ENCODE measurements around the gene THRSP.
"Not testable (repeated sequence)": the region's sequence is repeated elsewhere in the genome, so short reads cannot be mapped to it uniquely, and the experiment has no call there.

Gene THRSP

GRCh38 chr11:78054971-78055370 lies 8.7 kb upstream of the THRSP start:
- ChIA-PET CTCF (interaction anchor here (3.3 kb wide), 1 partner anchor 9 kb away, joined by 15 read pairs; no protein-coding TSS in a partner anchor), POLR2A (no interaction called here)
- Histone ChIP-seq H3K9me3 (ENCODE audit: control extremely low read depth in 1 of 5, control insufficient read depth in 4 of 5, insufficient read depth in 2 of 5, low read depth in 1 of 5, low read length in 4 of 5) (no peaks in the 10 kb centered on the region), H3K4me3 (ENCODE audit: control insufficient read depth in 1 of 7, extremely low read depth in 1 of 7, insufficient read depth in 4 of 7, low read depth in 2 of 7, low read length in 6 of 7) (no peak overlapping the region), H3K27me3 (replicated peaks in 2 of 5; ENCODE audit: control insufficient read depth in 4 of 5, insufficient read depth in 5 of 5, low read length in 4 of 5) (no peaks in the 10 kb centered on the region), H3K36me3 (ENCODE audit: control insufficient read depth in 4 of 4, insufficient read depth in 4 of 4, low read length in 3 of 4) (no peaks in the 10 kb centered on the region), H3K27ac (ENCODE audit: insufficient read depth in 1 of 2, low read depth in 1 of 2, low read length in 2 of 2, poor library complexity in 1 of 2, severe bottlenecking in 2 of 2) (no peak overlapping the region), H3K4me1 (ENCODE audit: control extremely low read depth in 1 of 4, control insufficient read depth in 4 of 4, insufficient read depth in 4 of 4, low read length in 3 of 4) (peaks cover 0 to 14% (median 4%) of the 10 kb centered on the region in 4 experiments)
- no peak for DNase-seq
- 95% methylated on average over 4 of the region's 4 CpGs for WGBS (ENCODE audit: insufficient coverage)

GRCh38 chr11:78056093-78056492 lies 7.6 kb upstream of the THRSP start:
- no peaks in the 10 kb centered on the region for H3K27me3 ChIP-seq (replicated peaks in 2 of 5; ENCODE audit: control insufficient read depth in 4 of 5, insufficient read depth in 5 of 5, low read length in 4 of 5)
- no peaks in the 10 kb centered on the region for H3K36me3 ChIP-seq (ENCODE audit: control insufficient read depth in 4 of 4, insufficient read depth in 4 of 4, low read length in 3 of 4)
- WGBS (ENCODE audit: insufficient coverage) = 92% methylated on average over 2 of the region's 3 CpGs
- no peak overlapping the region for H3K27ac ChIP-seq (ENCODE audit: insufficient read depth in 1 of 2, low read depth in 1 of 2, low read length in 2 of 2, poor library complexity in 1 of 2, severe bottlenecking in 2 of 2)
- ChIA-PET POLR2A (no interaction called here), CTCF (interaction anchor here (3.3 kb wide), 1 partner anchor 10 kb away, joined by 15 read pairs; no protein-coding TSS in a partner anchor)
- no peak overlapping the region for H3K4me3 ChIP-seq (ENCODE audit: control insufficient read depth in 1 of 7, extremely low read depth in 1 of 7, insufficient read depth in 4 of 7, low read depth in 2 of 7, low read length in 6 of 7)
- H3K4me1 ChIP-seq (ENCODE audit: control extremely low read depth in 1 of 4, control insufficient read depth in 4 of 4, insufficient read depth in 4 of 4, low read length in 3 of 4) = peaks cover 0 to 7% (median 2%) of the 10 kb centered on the region in 4 experiments
- H3K9me3 ChIP-seq (ENCODE audit: control extremely low read depth in 1 of 5, control insufficient read depth in 4 of 5, insufficient read depth in 2 of 5, low read depth in 1 of 5, low read length in 4 of 5) = no peaks in the 10 kb centered on the region
- DNase-seq = no peak

- POLR2A ChIA-PET = no interaction called here
- 89% methylated on average over 9 of the region's 10 CpGs for whole genome bisulfite sequencing (ENCODE audit: insufficient coverage)
- CTCF ChIA-PET = interaction anchor here (0.8 kb wide), 1 partner anchor 13 kb away, joined by 3 read pairs; no protein-coding TSS in a partner anchor
- Histone ChIP-seq H3K4me1 (ENCODE audit: control extremely low read depth in 1 of 4, control insufficient read depth in 4 of 4, insufficient read depth in 4 of 4, low read length in 3 of 4) (peaks cover 0 to 4% (median 0%) of the 10 kb centered on the region in 4 experiments), H3K36me3 (ENCODE audit: control insufficient read depth in 4 of 4, insufficient read depth in 4 of 4, low read length in 3 of 4) (no peaks in the 10 kb centered on the region), H3K4me3 (ENCODE audit: control insufficient read depth in 1 of 7, extremely low read depth in 1 of 7, insufficient read depth in 4 of 7, low read depth in 2 of 7, low read length in 6 of 7) (no peak overlapping the region), H3K27ac (ENCODE audit: insufficient read depth in 1 of 2, low read depth in 1 of 2, low read length in 2 of 2, poor library complexity in 1 of 2, severe bottlenecking in 2 of 2) (no peak overlapping the region), H3K27me3 (replicated peaks in 2 of 5; ENCODE audit: control insufficient read depth in 4 of 5, insufficient read depth in 5 of 5, low read length in 4 of 5) (no peaks in the 10 kb centered on the region), H3K9me3 (ENCODE audit: control extremely low read depth in 1 of 5, control insufficient read depth in 4 of 5, insufficient read depth in 2 of 5, low read depth in 1 of 5, low read length in 4 of 5) (no peaks in the 10 kb centered on the region)
- DNase-seq = no peak
These were observed 6.1 kb upstream of the THRSP start for GRCh38 chr11:78057462-78058055.

- H3K4me3 ChIP-seq (ENCODE audit: control insufficient read depth in 1 of 7, extremely low read depth in 1 of 7, insufficient read depth in 4 of 7, low read depth in 2 of 7, low read length in 6 of 7); H3K36me3 ChIP-seq (ENCODE audit: control insufficient read depth in 4 of 4, insufficient read depth in 4 of 4, low read length in 3 of 4); H3K27me3 ChIP-seq (replicated peaks in 2 of 5; ENCODE audit: control insufficient read depth in 4 of 5, insufficient read depth in 5 of 5, low read length in 4 of 5); H3K4me1 ChIP-seq (ENCODE audit: control extremely low read depth in 1 of 4, control insufficient read depth in 4 of 4, insufficient read depth in 4 of 4, low read length in 3 of 4); POLR2A ChIA-PET; DNase-seq; H3K27ac ChIP-seq (ENCODE audit: insufficient read depth in 1 of 2, low read depth in 1 of 2, low read length in 2 of 2, poor library complexity in 1 of 2, severe bottlenecking in 2 of 2); H3K9me3 ChIP-seq (ENCODE audit: control extremely low read depth in 1 of 5, control insufficient read depth in 4 of 5, insufficient read depth in 2 of 5, low read depth in 1 of 5, low read length in 4 of 5); CTCF ChIA-PET: not testable (repeated sequence)
- 100% methylated on average over 3 of the region's 9 CpGs for WGBS (ENCODE audit: insufficient coverage)
These were observed 3.8 kb upstream of the THRSP start for GRCh38 chr11:78059749-78060328.

GRCh38 chr11:78060533-78060932 lies 3.1 kb upstream of the THRSP start:
- no peak overlapping the region for H3K27ac ChIP-seq (ENCODE audit: insufficient read depth in 1 of 2, low read depth in 1 of 2, low read length in 2 of 2, poor library complexity in 1 of 2, severe bottlenecking in 2 of 2)

GRCh38 chr11:78061088-78061920 lies 2.4 kb upstream of the THRSP start:
- CTCF ChIA-PET = interaction anchor here (0.6 to 1.9 kb wide), 2 partner anchors 10 to 33 kb away, joined by 3 to 4 read pairs; no protein-coding TSS in a partner anchor
- Histone ChIP-seq H3K4me1 (ENCODE audit: control extremely low read depth in 1 of 4, control insufficient read depth in 4 of 4, insufficient read depth in 4 of 4, low read length in 3 of 4) (peaks cover 0 to 4% (median 0%) of the 10 kb centered on the region in 4 experiments), H3K4me3 (ENCODE audit: control insufficient read depth in 1 of 7, extremely low read depth in 1 of 7, insufficient read depth in 4 of 7, low read depth in 2 of 7, low read length in 6 of 7) (no peak overlapping the region), H3K27me3 (replicated peaks in 2 of 5; ENCODE audit: control insufficient read depth in 4 of 5, insufficient read depth in 5 of 5, low read length in 4 of 5) (no peaks in the 10 kb centered on the region), H3K36me3 (ENCODE audit: control insufficient read depth in 4 of 4, insufficient read depth in 4 of 4, low read length in 3 of 4) (no peaks in the 10 kb centered on the region), H3K27ac (ENCODE audit: insufficient read depth in 1 of 2, low read depth in 1 of 2, low read length in 2 of 2, poor library complexity in 1 of 2, severe bottlenecking in 2 of 2) (no peak overlapping the region), H3K9me3 (ENCODE audit: control extremely low read depth in 1 of 5, control insufficient read depth in 4 of 5, insufficient read depth in 2 of 5, low read depth in 1 of 5, low read length in 4 of 5) (no peaks in the 10 kb centered on the region)
- POLR2A ChIA-PET = interaction anchor here (0.6 kb wide), 1 partner anchor 302 kb away, joined by 5 read pairs; no protein-coding TSS in a partner anchor
- no peak for DNase-seq
- WGBS (ENCODE audit: insufficient coverage) = 60% methylated on average over 1 of the region's 4 CpGs

More at GRCh38 chr11:78060533-78060932, 3.1 kb upstream of the THRSP start:
- ChIA-PET POLR2A (interaction anchor here (0.6 kb wide), 1 partner anchor 9 kb away, joined by 3 read pairs; no protein-coding TSS in a partner anchor), CTCF (interaction anchor here (0.6 kb wide), 1 partner anchor 32 kb away, joined by 3 read pairs; no protein-coding TSS in a partner anchor)
- DNase-seq = no peak
- Histone ChIP-seq H3K4me3 (ENCODE audit: control insufficient read depth in 1 of 7, extremely low read depth in 1 of 7, insufficient read depth in 4 of 7, low read depth in 2 of 7, low read length in 6 of 7) (no peak overlapping the region), H3K36me3 (ENCODE audit: control insufficient read depth in 4 of 4, insufficient read depth in 4 of 4, low read length in 3 of 4) (no peaks in the 10 kb centered on the region), H3K4me1 (ENCODE audit: control extremely low read depth in 1 of 4, control insufficient read depth in 4 of 4, insufficient read depth in 4 of 4, low read length in 3 of 4) (peaks cover 0 to 4% (median 0%) of the 10 kb centered on the region in 4 experiments), H3K27me3 (replicated peaks in 2 of 5; ENCODE audit: control insufficient read depth in 4 of 5, insufficient read depth in 5 of 5, low read length in 4 of 5) (no peaks in the 10 kb centered on the region), H3K9me3 (ENCODE audit: control extremely low read depth in 1 of 5, control insufficient read depth in 4 of 5, insufficient read depth in 2 of 5, low read depth in 1 of 5, low read length in 4 of 5) (no peaks in the 10 kb centered on the region)
- WGBS (ENCODE audit: insufficient coverage) = 98% methylated on average over 5 of the region's 8 CpGs

Data from common myeloid progenitor, CD34-positive (primary cell).